ENCODE measurements around the gene VEZT. TPM values are rescaled to one million over a fixed set of nuclear protein-coding genes. Genes with fewer than 3 reads are reported as not detected.

VEZT gene
- total and polyA plus RNA-seq, 9 of the 15 experiments (the other 6 are each of a cell fraction or from before 2014, with no cell fraction given), result 16.1 to 61.5 (median 32.6) TPM

GRCh38 chr12:95204141-95204866 is 13.3 kb upstream of the VEZT start (continued):
- TF ChIP-seq REST (IDR thresholded peaks at IDR 0.05; ENCODE audit: borderline replicate concordance) (no peak; the same call in 1 of the 2 replicates), REST (CRISPR knock-in tag; IDR thresholded peaks at IDR 0.05; ENCODE audit: low read depth) (no peak), MEF2A (IDR thresholded peaks at IDR 0.05; ENCODE audit: control insufficient read depth, low read depth, low read length) (no peak), IFI16 (CRISPR knock-in tag; IDR thresholded peaks at IDR 0.05) (0 out of 2 replicates have a peak, but pooled peaks have one; percentile 54), FIP1L1 (IDR thresholded peaks at IDR 0.05; ENCODE audit: low read depth, low read length, poor library complexity, severe bottlenecking) (no peak), DACH1 (IDR thresholded peaks at IDR 0.05; ENCODE audit: partially characterized antibody) (peak; percentile 31), ILK (tag; IDR thresholded peaks at IDR 0.05; ENCODE audit: borderline replicate concordance, low read depth) (no peak), SREBF2 (CRISPR knock-in tag; IDR thresholded peaks at IDR 0.05) (no peak), NFIC (IDR thresholded peaks at IDR 0.05) (peak; percentile 49), ZNF121 (CRISPR knock-in tag; conservative IDR thresholded peaks at IDR 0.05) (no peak), MYC (IDR thresholded peaks at IDR 0.05; ENCODE audit: low read depth, low read length) (peak; percentile 94), MYC (CRISPR knock-in tag; IDR thresholded peaks at IDR 0.05; ENCODE audit: borderline replicate concordance, low read depth) (no peak), HSF4 (CRISPR knock-in tag; IDR thresholded peaks at IDR 0.05; ENCODE audit: borderline replicate concordance) (no peak)
- TF ChIP-seq, protein P1, sequence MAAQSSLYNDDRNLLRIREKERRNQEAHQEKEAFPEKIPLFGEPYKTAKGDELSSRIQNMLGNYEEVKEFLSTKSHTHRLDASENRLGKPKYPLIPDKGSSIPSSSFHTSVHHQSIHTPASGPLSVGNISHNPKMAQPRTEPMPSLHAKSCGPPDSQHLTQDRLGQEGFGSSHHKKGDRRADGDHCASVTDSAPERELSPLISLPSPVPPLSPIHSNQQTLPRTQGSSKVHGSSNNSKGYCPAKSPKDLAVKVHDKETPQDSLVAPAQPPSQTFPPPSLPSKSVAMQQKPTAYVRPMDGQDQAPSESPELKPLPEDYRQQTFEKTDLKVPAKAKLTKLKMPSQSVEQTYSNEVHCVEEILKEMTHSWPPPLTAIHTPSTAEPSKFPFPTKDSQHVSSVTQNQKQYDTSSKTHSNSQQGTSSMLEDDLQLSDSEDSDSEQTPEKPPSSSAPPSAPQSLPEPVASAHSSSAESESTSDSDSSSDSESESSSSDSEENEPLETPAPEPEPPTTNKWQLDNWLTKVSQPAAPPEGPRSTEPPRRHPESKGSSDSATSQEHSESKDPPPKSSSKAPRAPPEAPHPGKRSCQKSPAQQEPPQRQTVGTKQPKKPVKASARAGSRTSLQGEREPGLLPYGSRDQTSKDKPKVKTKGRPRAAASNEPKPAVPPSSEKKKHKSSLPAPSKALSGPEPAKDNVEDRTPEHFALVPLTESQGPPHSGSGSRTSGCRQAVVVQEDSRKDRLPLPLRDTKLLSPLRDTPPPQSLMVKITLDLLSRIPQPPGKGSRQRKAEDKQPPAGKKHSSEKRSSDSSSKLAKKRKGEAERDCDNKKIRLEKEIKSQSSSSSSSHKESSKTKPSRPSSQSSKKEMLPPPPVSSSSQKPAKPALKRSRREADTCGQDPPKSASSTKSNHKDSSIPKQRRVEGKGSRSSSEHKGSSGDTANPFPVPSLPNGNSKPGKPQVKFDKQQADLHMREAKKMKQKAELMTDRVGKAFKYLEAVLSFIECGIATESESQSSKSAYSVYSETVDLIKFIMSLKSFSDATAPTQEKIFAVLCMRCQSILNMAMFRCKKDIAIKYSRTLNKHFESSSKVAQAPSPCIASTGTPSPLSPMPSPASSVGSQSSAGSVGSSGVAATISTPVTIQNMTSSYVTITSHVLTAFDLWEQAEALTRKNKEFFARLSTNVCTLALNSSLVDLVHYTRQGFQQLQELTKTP (IDR thresholded peaks at IDR 0.05; ENCODE audit: low read depth in 1 of 2, partially characterized antibody in 2 of 2), result peak in 1 of 2 experiments; percentile 88

Data from K562 (cell line).